GM18861 (cell line): ENCODE results near the gene RND2.

ENCODE experiments used
- ATAC-seq: cut with Tn5 transposase; IDR thresholded peaks from one replicate; pipeline ENCODE4 v1.9.1; 2021; ENCODE audit not compliant: unreplicated experiment

RND2 gene

GRCh38 chr17:43070872-43071271, 45.8 kb downstream of the RND2 start:
- no peak for ATAC-seq

DNA sequence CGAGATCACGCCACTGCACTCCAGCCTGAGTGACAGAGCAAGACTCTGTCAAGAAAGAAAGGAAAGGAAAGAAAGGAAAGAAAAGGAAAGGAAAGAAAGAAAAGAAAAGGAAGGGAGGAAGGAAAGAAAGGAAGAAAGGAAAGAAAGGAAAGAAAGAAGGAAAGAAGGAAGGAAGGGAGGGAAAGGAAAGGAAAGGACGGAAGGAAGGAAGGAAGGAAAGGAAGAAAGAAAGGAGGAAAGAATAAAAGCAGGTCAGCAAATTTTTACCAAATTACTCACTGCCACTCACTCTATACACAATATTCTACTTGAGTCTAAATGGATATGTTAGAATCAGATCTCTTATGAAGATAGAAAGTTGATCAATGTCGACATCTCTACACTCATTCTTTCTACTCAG, 49.8 kb downstream of the RND2 start:
- no peak for ATAC-seq

DNA sequence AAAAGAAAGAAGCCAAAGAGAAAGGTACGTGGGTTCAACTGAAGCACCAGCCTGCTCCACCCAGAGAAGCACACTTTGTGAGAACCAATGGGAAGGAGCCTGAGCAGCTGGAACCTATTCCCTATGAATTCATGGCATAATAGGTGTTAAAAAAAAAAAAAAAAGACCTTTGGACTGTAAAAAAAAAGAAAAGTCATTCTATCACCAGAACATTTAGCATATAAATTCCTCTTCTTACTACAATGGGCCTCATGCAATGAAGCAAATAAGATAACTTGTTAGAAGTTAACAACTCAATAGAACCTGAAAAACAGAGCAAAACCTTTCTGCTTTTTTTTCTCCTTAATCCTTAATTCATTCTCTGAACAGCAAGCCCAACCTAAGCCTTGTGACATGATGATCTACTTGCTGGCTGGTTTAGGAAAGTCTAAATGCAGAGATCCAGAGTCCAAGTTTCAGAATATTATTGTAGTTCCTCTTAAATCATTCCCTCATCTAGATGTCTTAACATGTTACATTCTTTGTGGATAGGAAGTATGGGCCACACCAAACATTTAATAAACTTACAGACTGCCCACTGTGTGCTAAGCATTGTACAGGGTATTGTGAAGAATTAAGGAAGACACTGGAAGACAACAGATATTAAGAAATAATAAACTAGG, 54.7 kb downstream of the RND2 start:
- ATAC-seq = no peak
